Stimulated activated CD8-positive, alpha-beta memory T cell treated with anti-CD3 and anti-CD28 coated beads, Interleukin-12 subunit alpha, Interleukin-12 subunit beta, amount 100 ng/mL, for 24 hours (primary cell): Measurements from ENCODE around the gene EFHC1.

ENCODE experiments used
- DNase-seq: peaks from one replicate; pipeline ENCODE4 v3.0.0-alpha.2; 2020; ENCODE audit errors: extremely low read depth

The EFHC1 gene

GRCh38 chr6:52518279-52518945, 98.3 kb downstream of the EFHC1 start:
- no peak for DNase-seq

- no peak for DNase-seq
Observed at GRCh38 chr6:52519618-52520017, 99.5 kb downstream of the EFHC1 start.

- no peak for DNase-seq
Observed at GRCh38 chr6:52522151-52522626, 102.0 kb downstream of the EFHC1 start.

- DNase-seq, result no peak
Observed at GRCh38 chr6:52522655-52523054, 102.5 kb downstream of the EFHC1 start.

- no peak for DNase-seq
Observed at GRCh38 chr6:52523378-52524142, 103.4 kb downstream of the EFHC1 start.

GRCh38 chr6:52524918-52525317, 104.8 kb downstream of the EFHC1 start:
- no peak for DNase-seq

GRCh38 chr6:52526634-52527033, 106.5 kb downstream of the EFHC1 start:
- no peak for DNase-seq

GRCh38 chr6:52527436-52527835, 107.3 kb downstream of the EFHC1 start:
- no peak for DNase-seq

- DNase-seq, result no peak
Observed at GRCh38 chr6:52529311-52529710, 109.2 kb downstream of the EFHC1 start.

- no peak for DNase-seq
Observed at GRCh38 chr6:52530351-52530750, 110.2 kb downstream of the EFHC1 start.

- DNase-seq, result no peak
Observed at GRCh38 chr6:52531396-52531795, 111.3 kb downstream of the EFHC1 start.

- DNase-seq, result no peak
Observed at GRCh38 chr6:52531834-52532233, 111.7 kb downstream of the EFHC1 start.

GRCh38 chr6:52532457-52532856, 112.3 kb downstream of the EFHC1 start:
- no peak for DNase-seq

- no peak for DNase-seq
Observed at GRCh38 chr6:52533491-52533890, 113.3 kb downstream of the EFHC1 start.

- no peak for DNase-seq
Observed at GRCh38 chr6:52534363-52534762, 114.2 kb downstream of the EFHC1 start.

- no peak for DNase-seq
Observed at GRCh38 chr6:52534966-52535390, 114.8 kb downstream of the EFHC1 start.

GRCh38 chr6:52535711-52536423, 115.7 kb downstream of the EFHC1 start:
- DNase-seq, result no peak

- no peak for DNase-seq
Observed at GRCh38 chr6:52536424-52536916, 116.3 kb downstream of the EFHC1 start.

- DNase-seq, result no peak
Observed at GRCh38 chr6:52537001-52537753, 117.0 kb downstream of the EFHC1 start.

GRCh38 chr6:52538252-52538900, 118.2 kb downstream of the EFHC1 start:
- no peak for DNase-seq

- no peak for DNase-seq
Observed at GRCh38 chr6:52538901-52539354, 118.8 kb downstream of the EFHC1 start.
